ENCODE results near the gene TMPRSS4.

The TMPRSS4 gene

GRCh38 chr11:118064956-118065355 lies 11.9 kb upstream of the TMPRSS4 start:
- no peak overlapping the region for H3K27ac ChIP-seq
- no peak for TF ChIP-seq ZFX (IDR thresholded peaks at IDR 0.05)
- TF ChIP-seq CTCF (conservative IDR thresholded peaks at IDR 0.05): no peak

DNA sequence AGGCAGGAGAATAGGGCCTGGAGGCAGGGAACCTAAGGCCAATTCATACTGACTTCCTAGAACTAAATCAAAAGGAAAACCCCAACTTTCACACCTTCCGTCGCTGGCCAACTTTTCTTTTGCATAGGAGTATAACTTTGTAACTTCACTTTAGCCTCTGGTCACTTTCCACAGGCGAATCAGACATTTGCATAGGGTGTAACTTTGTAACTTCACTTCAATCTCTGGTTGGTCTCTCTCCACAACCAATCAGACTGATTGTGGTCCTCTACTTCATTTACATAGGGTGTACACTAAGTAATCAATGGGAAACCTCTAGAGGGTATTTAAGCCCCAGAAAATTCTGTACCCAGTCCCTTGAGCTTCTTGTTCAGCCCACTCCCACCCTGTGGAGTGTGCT lies 11.5 kb upstream of the TMPRSS4 start:
- H3K27ac ChIP-seq: no peak overlapping the region
- TF ChIP-seq CTCF (conservative IDR thresholded peaks at IDR 0.05): no peak
- no peak for TF ChIP-seq ZFX (IDR thresholded peaks at IDR 0.05)

GRCh38 chr11:118067006-118067405 lies 9.9 kb upstream of the TMPRSS4 start:
- TF ChIP-seq CTCF (conservative IDR thresholded peaks at IDR 0.05) (no peak), ZFX (IDR thresholded peaks at IDR 0.05) (no peak)
- H3K27ac ChIP-seq: no peak overlapping the region

DNA sequence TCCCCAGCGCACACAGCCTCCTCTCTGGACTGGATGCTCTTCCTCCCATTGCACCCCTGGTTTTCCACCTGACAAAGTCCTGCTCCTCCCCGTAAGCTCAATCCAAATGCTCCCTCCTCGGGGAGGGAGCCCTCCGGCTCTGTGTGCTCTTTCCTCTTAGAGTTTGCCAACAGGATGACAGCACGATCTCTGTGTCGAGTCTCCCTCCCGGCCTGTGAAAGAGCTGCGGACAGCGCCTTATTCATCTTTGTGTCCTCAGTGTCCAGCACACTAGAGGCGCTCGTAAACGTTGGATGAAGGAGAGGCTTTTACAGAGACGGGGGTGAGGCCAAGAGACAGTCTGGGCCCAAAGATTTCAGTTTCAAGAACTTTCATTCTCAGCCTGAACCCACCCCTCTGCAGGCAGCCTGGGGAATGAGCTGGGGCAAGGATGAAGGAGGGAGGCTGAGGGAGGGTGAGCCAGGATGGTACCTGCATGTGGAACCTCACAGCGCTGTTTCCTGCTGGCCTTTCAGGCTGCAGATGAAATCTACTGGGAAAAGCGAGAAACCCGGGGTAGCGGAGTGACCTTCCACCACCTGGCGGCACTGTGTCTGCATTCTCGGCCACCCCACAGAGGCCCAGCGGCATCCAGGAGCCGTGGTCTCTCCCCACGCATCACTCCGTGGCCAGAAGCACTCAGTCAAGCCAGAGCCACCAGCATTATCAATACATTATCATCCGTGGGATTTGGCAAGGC lies 8.5 kb upstream of the TMPRSS4 start:
- TF ChIP-seq CTCF (conservative IDR thresholded peaks at IDR 0.05) (no peak), ZFX (IDR thresholded peaks at IDR 0.05) (no peak)
- no peak overlapping the region for H3K27ac ChIP-seq

GRCh38 chr11:118068945-118069612 lies 7.8 kb upstream of the TMPRSS4 start:
- TF ChIP-seq CTCF (conservative IDR thresholded peaks at IDR 0.05) (no peak), ZFX (IDR thresholded peaks at IDR 0.05) (no peak)
- no peak overlapping the region for H3K27ac ChIP-seq

DNA sequence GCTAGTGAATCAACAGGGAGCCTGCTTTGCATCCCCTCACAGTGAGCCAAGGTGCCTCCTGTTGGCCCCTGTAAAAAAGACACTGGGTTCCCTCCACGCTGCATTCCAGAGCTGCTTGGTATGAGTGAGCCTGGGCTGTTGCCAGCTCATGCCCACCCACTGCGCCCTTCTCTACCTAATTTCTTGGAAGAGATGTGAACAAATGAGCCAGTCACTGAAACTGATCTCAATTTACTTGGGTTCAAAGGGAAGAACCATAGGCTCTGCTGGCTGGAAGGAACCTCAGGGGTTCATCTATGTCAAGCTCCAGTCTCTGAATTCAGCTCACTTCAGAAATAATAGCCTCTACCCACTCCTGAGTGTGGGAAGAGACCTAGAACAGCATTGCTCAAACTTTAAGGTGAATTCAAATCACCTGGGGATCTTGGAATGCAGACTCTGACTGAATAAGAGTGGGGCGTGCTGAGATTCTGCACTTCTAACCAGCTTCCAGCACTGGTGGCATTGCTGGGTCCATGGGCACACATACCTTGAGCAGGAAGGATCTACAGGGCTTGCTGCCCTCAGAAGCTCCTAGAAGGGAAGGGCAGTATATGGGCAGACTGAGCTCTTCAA lies 5.4 kb upstream of the TMPRSS4 start:
- no peak for TF ChIP-seq CTCF (conservative IDR thresholded peaks at IDR 0.05)
- TF ChIP-seq ZFX (IDR thresholded peaks at IDR 0.05): no peak
- H3K27ac ChIP-seq: no peak overlapping the region

DNA sequence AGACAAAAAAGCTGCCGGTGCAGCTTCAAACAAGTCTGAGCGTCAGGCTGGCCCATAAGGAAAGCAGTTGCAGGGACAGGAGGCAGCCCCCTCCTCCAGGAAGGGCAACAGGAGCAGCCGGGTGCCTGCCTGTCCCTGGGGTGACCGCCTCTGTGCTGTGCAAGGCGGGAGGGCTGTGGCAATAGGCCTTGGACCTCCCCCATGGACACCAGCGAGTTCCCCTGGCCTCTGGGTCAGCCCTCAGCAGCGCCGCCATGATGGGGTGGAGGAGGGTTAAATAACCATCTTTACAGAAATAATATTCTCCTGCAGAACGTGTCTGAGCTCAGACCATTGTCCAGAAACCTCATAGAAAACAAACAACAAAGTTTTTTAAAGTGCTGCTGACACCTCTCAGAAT lies 3.3 kb upstream of the TMPRSS4 start:
- TF ChIP-seq CTCF (conservative IDR thresholded peaks at IDR 0.05): no peak
- TF ChIP-seq ZFX (IDR thresholded peaks at IDR 0.05): no peak

More for the DNA sequence above, 3.3 kb upstream of the TMPRSS4 start:
- no peak overlapping the region for H3K27ac ChIP-seq

Data from C4-2B (cell line).